ENCODE results near the gene LRRC74A.

DNA sequence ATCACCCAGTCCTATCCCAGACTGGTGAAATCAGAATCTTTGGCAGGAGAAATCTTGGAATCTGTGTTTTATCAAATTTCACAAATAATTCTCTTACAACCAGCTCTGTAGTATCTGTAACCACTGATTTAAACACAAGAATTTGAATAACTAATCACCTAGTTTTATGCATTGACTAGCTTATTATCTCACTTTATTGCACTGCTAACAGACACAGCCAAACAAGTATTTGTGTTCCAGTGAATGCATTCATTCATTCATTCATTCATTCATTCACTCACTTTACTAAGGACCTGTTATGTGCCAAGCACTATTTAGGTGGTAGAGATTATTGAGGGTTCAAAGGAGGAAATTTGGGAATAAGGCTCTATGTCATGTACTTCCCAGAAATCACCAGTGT lies 16.2 kb downstream of the LRRC74A start:
- TF ChIP-seq, protein P1, sequence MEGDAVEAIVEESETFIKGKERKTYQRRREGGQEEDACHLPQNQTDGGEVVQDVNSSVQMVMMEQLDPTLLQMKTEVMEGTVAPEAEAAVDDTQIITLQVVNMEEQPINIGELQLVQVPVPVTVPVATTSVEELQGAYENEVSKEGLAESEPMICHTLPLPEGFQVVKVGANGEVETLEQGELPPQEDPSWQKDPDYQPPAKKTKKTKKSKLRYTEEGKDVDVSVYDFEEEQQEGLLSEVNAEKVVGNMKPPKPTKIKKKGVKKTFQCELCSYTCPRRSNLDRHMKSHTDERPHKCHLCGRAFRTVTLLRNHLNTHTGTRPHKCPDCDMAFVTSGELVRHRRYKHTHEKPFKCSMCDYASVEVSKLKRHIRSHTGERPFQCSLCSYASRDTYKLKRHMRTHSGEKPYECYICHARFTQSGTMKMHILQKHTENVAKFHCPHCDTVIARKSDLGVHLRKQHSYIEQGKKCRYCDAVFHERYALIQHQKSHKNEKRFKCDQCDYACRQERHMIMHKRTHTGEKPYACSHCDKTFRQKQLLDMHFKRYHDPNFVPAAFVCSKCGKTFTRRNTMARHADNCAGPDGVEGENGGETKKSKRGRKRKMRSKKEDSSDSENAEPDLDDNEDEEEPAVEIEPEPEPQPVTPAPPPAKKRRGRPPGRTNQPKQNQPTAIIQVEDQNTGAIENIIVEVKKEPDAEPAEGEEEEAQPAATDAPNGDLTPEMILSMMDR (IDR thresholded peaks at IDR 0.05), result no peak
- TF ChIP-seq POLR2A (IDR thresholded peaks at IDR 0.05), result no peak

Measured in body of pancreas (tissue), 4 donors.